NCI-H146 (cell line): ENCODE results near the gene CHL1.

Experiments used
- DNase-seq: peaks from one replicate; lab custom pipeline; 2025; lab: John Stamatoyannopoulos, UW

Gene CHL1

GRCh38 chr3:399647-400046 lies 203.1 kb downstream of the CHL1 start:
- DNase-seq = no peak

GRCh38 chr3:403826-404225 lies 207.3 kb downstream of the CHL1 start:
- DNase-seq = no peak

- no peak for DNase-seq
These were observed 212.4 kb downstream of the CHL1 start for GRCh38 chr3:409011-409410.

GRCh38 chr3:411226-411625 lies 214.7 kb downstream of the CHL1 start:
- DNase-seq = no peak

- DNase-seq = no peak
These were observed 217.5 kb downstream of the CHL1 start for GRCh38 chr3:414063-414462.

- no peak for DNase-seq
These were observed 221.8 kb downstream of the CHL1 start for GRCh38 chr3:418239-418929.

GRCh38 chr3:420584-420983 lies 224.0 kb downstream of the CHL1 start:
- DNase-seq = no peak

GRCh38 chr3:425079-425478 lies 228.5 kb downstream of the CHL1 start:
- no peak for DNase-seq

GRCh38 chr3:426072-426471 lies 229.5 kb downstream of the CHL1 start:
- no peak for DNase-seq

- no peak for DNase-seq
These were observed 230.6 kb downstream of the CHL1 start for GRCh38 chr3:427128-427527.

- DNase-seq = no peak
These were observed 233.6 kb downstream of the CHL1 start for GRCh38 chr3:430186-430585.

- DNase-seq = no peak
These were observed 238.6 kb downstream of the CHL1 start for GRCh38 chr3:435161-435560.

- no peak for DNase-seq
These were observed 239.5 kb downstream of the CHL1 start for GRCh38 chr3:436053-436452.

GRCh38 chr3:440826-441225 lies 244.3 kb downstream of the CHL1 start:
- DNase-seq = no peak

GRCh38 chr3:445960-446359 lies 249.4 kb downstream of the CHL1 start:
- DNase-seq = no peak

- DNase-seq = no peak
These were observed 251.1 kb downstream of the CHL1 start for GRCh38 chr3:447671-448070.

- DNase-seq = no peak
These were observed 253.1 kb downstream of the CHL1 start for GRCh38 chr3:449711-450110.

GRCh38 chr3:452221-452620 lies 255.7 kb downstream of the CHL1 start:
- no peak for DNase-seq

- no peak for DNase-seq
These were observed 256.5 kb downstream of the CHL1 start for GRCh38 chr3:453106-453505.

GRCh38 chr3:454986-455385 lies 258.4 kb downstream of the CHL1 start:
- no peak for DNase-seq

- no peak for DNase-seq
These were observed 261.6 kb downstream of the CHL1 start for GRCh38 chr3:458124-458523.

- peak; percentile 3 for DNase-seq
These were observed 262.2 kb downstream of the CHL1 start for GRCh38 chr3:458653-459310.
